ENCODE measurements around the gene APBB1.

The APBB1 gene

GRCh38 chr11:6377902-6378639 lies 40.8 kb downstream of the APBB1 start:
- Histone ChIP-seq H3K27me3 (ENCODE audit: control insufficient read depth in 2 of 2, insufficient read depth in 2 of 2, low read length in 2 of 2) (no peaks in the 10 kb centered on the region), H3K9ac (ENCODE audit: low read depth in 1 of 2, low read length in 2 of 2) (no peak overlapping the region), H3K4me3 (ENCODE audit: low read length in 2 of 2) (no peak overlapping the region), H3K9me3 (ENCODE audit: control insufficient read depth in 2 of 2, low read length in 2 of 2) (no peaks in the 10 kb centered on the region), H3K4me1 (ENCODE audit: control insufficient read depth in 2 of 2, insufficient read depth in 2 of 2, low read length in 2 of 2) (peaks cover 2 to 4% of the 10 kb centered on the region in 2 donors), H3K27ac (ENCODE audit: low read depth in 2 of 2, low read length in 2 of 2) (no peak overlapping the region), H3K36me3 (ENCODE audit: control insufficient read depth in 2 of 2, insufficient read depth in 2 of 2, low read length in 2 of 2) (no peaks in the 10 kb centered on the region)

DNA sequence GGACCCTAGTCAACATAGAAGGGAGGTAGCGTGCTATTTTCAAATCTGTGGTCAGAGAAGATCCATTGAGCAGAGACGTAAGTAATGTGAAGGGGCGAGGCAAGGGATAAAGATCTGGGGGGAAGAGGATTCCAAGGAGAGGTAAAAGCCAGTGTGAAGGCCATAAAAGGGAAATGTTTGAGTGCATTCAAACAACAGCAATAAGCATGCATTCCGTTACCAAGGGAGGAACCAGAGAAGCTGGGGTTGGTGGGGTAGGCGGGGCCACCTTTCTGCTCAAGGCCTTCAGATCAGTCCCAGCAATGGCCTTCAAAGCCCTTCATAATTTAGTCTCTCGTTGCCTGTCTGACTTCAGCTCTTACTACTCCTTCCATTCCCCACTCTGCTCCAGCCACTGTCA lies 47.1 kb downstream of the APBB1 start:
- Histone ChIP-seq H3K36me3 (ENCODE audit: control insufficient read depth in 2 of 2, insufficient read depth in 2 of 2, low read length in 2 of 2) (no peaks in the 10 kb centered on the region), H3K9me3 (ENCODE audit: control insufficient read depth in 2 of 2, low read length in 2 of 2) (no peaks in the 10 kb centered on the region), H3K4me1 (ENCODE audit: control insufficient read depth in 2 of 2, insufficient read depth in 2 of 2, low read length in 2 of 2) (no peaks in the 10 kb centered on the region), H3K4me3 (ENCODE audit: low read length in 2 of 2) (no peak overlapping the region), H3K9ac (ENCODE audit: low read depth in 1 of 2, low read length in 2 of 2) (no peak overlapping the region), H3K27me3 (ENCODE audit: control insufficient read depth in 2 of 2, insufficient read depth in 2 of 2, low read length in 2 of 2) (no peaks in the 10 kb centered on the region), H3K27ac (ENCODE audit: low read depth in 2 of 2, low read length in 2 of 2) (no peak overlapping the region)

DNA sequence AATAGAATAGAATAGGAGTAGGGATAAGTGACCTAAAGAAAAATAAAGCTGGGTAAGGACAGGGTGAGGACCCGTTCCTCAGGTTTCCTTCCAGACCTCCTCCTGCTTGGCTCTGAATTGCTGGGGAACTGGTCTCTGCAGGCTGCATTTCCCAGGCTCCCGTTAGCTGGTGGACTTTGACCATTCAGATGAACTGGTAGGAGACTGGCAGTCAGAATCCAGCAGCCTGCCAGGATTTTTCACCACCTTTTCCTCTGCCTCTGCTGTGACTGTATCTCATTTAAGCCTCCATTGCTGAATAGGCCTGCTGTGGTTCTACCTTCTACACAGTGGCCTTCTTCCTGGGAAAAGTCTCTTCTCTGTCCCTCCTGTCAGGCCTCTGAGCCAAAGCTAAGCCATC lies 53.2 kb downstream of the APBB1 start:
- H3K4me3 ChIP-seq (ENCODE audit: low read length in 2 of 2) = no peak overlapping the region
- no peaks in the 10 kb centered on the region for H3K4me1 ChIP-seq (ENCODE audit: control insufficient read depth in 2 of 2, insufficient read depth in 2 of 2, low read length in 2 of 2)
- H3K36me3 ChIP-seq (ENCODE audit: control insufficient read depth in 2 of 2, insufficient read depth in 2 of 2, low read length in 2 of 2) = no peaks in the 10 kb centered on the region
- H3K9ac ChIP-seq (ENCODE audit: low read depth in 1 of 2, low read length in 2 of 2) = no peak overlapping the region
- no peaks in the 10 kb centered on the region for H3K9me3 ChIP-seq (ENCODE audit: control insufficient read depth in 2 of 2, low read length in 2 of 2)
- H3K27me3 ChIP-seq (ENCODE audit: control insufficient read depth in 2 of 2, insufficient read depth in 2 of 2, low read length in 2 of 2) = no peaks in the 10 kb centered on the region
- H3K27ac ChIP-seq (ENCODE audit: low read depth in 2 of 2, low read length in 2 of 2) = no peak overlapping the region

- H3K9ac ChIP-seq (ENCODE audit: low read depth in 1 of 2, low read length in 2 of 2) = no peak overlapping the region
- no peak overlapping the region for H3K27ac ChIP-seq (ENCODE audit: low read depth in 2 of 2, low read length in 2 of 2)
- no peaks in the 10 kb centered on the region for H3K27me3 ChIP-seq (ENCODE audit: control insufficient read depth in 2 of 2, insufficient read depth in 2 of 2, low read length in 2 of 2)
- no peaks in the 10 kb centered on the region for H3K9me3 ChIP-seq (ENCODE audit: control insufficient read depth in 2 of 2, low read length in 2 of 2)
- no peak overlapping the region for H3K4me3 ChIP-seq (ENCODE audit: low read length in 2 of 2)
- no peaks in the 10 kb centered on the region for H3K36me3 ChIP-seq (ENCODE audit: control insufficient read depth in 2 of 2, insufficient read depth in 2 of 2, low read length in 2 of 2)
- no peaks in the 10 kb centered on the region for H3K4me1 ChIP-seq (ENCODE audit: control insufficient read depth in 2 of 2, insufficient read depth in 2 of 2, low read length in 2 of 2)
These were observed 55.8 kb downstream of the APBB1 start for GRCh38 chr11:6362873-6363678.

GRCh38 chr11:6362185-6362872 lies 56.6 kb downstream of the APBB1 start:
- H3K9ac ChIP-seq (ENCODE audit: low read depth in 1 of 2, low read length in 2 of 2) = no peak overlapping the region
- H3K27ac ChIP-seq (ENCODE audit: low read depth in 2 of 2, low read length in 2 of 2) = no peak overlapping the region
- no peaks in the 10 kb centered on the region for H3K27me3 ChIP-seq (ENCODE audit: control insufficient read depth in 2 of 2, insufficient read depth in 2 of 2, low read length in 2 of 2)
- H3K4me1 ChIP-seq (ENCODE audit: control insufficient read depth in 2 of 2, insufficient read depth in 2 of 2, low read length in 2 of 2) = no peaks in the 10 kb centered on the region
- no peaks in the 10 kb centered on the region for H3K36me3 ChIP-seq (ENCODE audit: control insufficient read depth in 2 of 2, insufficient read depth in 2 of 2, low read length in 2 of 2)
- H3K9me3 ChIP-seq (ENCODE audit: control insufficient read depth in 2 of 2, low read length in 2 of 2) = no peaks in the 10 kb centered on the region
- no peak overlapping the region for H3K4me3 ChIP-seq (ENCODE audit: low read length in 2 of 2)

GRCh38 chr11:6360183-6360582 lies 58.7 kb downstream of the APBB1 start:
- H3K9me3 ChIP-seq (ENCODE audit: control insufficient read depth in 2 of 2, low read length in 2 of 2) = no peaks in the 10 kb centered on the region
- no peak overlapping the region for H3K4me3 ChIP-seq (ENCODE audit: low read length in 2 of 2)
- no peak overlapping the region for H3K27ac ChIP-seq (ENCODE audit: low read depth in 2 of 2, low read length in 2 of 2)
- no peaks in the 10 kb centered on the region for H3K36me3 ChIP-seq (ENCODE audit: control insufficient read depth in 2 of 2, insufficient read depth in 2 of 2, low read length in 2 of 2)
- H3K9ac ChIP-seq (ENCODE audit: low read depth in 1 of 2, low read length in 2 of 2) = no peak overlapping the region
- no peaks in the 10 kb centered on the region for H3K27me3 ChIP-seq (ENCODE audit: control insufficient read depth in 2 of 2, insufficient read depth in 2 of 2, low read length in 2 of 2)
- no peaks in the 10 kb centered on the region for H3K4me1 ChIP-seq (ENCODE audit: control insufficient read depth in 2 of 2, insufficient read depth in 2 of 2, low read length in 2 of 2)

DNA sequence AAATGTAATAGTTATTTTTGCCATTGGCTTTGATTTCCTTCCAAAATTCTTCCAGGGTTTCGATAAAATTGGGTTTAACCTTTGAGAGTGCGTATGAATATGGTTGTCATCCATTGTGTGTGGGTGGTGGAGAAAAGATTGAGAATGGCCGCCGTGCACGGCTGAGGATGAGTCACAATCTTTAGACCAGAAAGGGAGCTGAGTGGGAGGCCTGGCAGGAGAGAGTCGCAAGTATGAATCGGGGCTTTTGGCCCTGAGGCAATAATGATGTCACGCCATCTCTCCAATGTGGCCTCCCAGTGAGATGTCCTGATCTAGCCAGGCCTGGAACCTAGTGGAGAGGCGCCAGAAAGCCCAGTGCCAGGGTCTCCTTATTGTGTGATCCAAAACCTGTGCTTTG lies 61.7 kb downstream of the APBB1 start:
- Histone ChIP-seq H3K27me3 (ENCODE audit: control insufficient read depth in 2 of 2, insufficient read depth in 2 of 2, low read length in 2 of 2) (no peaks in the 10 kb centered on the region), H3K4me1 (ENCODE audit: control insufficient read depth in 2 of 2, insufficient read depth in 2 of 2, low read length in 2 of 2) (no peaks in the 10 kb centered on the region), H3K36me3 (ENCODE audit: control insufficient read depth in 2 of 2, insufficient read depth in 2 of 2, low read length in 2 of 2) (no peaks in the 10 kb centered on the region), H3K4me3 (ENCODE audit: low read length in 2 of 2) (no peak overlapping the region), H3K27ac (ENCODE audit: low read depth in 2 of 2, low read length in 2 of 2) (no peak overlapping the region), H3K9ac (ENCODE audit: low read depth in 1 of 2, low read length in 2 of 2) (no peak overlapping the region), H3K9me3 (ENCODE audit: control insufficient read depth in 2 of 2, low read length in 2 of 2) (no peaks in the 10 kb centered on the region)

DNA sequence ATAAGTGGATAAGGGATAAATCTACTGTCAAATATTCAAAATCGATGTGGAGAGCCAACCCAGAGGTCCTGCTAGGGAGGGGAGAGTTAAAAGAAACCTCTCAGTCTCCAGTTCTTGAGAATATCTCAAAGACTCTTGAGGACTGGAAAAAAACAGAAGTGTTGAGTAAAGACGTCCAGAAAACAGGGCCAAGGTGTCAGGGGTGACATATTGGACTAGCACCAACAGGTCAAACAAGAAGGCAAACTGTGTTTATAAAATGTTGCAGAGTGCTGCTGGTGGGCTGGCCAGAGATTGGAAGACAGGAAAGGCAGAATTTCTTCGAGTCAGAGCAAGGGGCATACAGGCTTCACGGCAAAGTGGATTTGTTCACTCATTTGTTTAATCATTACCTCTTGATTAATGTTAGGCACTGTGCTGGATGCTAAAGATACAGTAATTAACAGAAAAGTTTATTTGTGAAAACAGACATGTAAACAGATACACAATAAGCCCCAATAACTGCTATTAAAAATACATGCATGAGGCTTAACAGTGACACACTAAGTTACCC lies 62.3 kb downstream of the APBB1 start:
- no peaks in the 10 kb centered on the region for H3K36me3 ChIP-seq (ENCODE audit: control insufficient read depth in 2 of 2, insufficient read depth in 2 of 2, low read length in 2 of 2)
- H3K4me1 ChIP-seq (ENCODE audit: control insufficient read depth in 2 of 2, insufficient read depth in 2 of 2, low read length in 2 of 2) = no peaks in the 10 kb centered on the region
- no peak overlapping the region for H3K27ac ChIP-seq (ENCODE audit: low read depth in 2 of 2, low read length in 2 of 2)
- no peak overlapping the region for H3K4me3 ChIP-seq (ENCODE audit: low read length in 2 of 2)
- no peaks in the 10 kb centered on the region for H3K9me3 ChIP-seq (ENCODE audit: control insufficient read depth in 2 of 2, low read length in 2 of 2)
- H3K27me3 ChIP-seq (ENCODE audit: control insufficient read depth in 2 of 2, insufficient read depth in 2 of 2, low read length in 2 of 2) = no peaks in the 10 kb centered on the region
- H3K9ac ChIP-seq (ENCODE audit: low read depth in 1 of 2, low read length in 2 of 2) = no peak overlapping the region

DNA sequence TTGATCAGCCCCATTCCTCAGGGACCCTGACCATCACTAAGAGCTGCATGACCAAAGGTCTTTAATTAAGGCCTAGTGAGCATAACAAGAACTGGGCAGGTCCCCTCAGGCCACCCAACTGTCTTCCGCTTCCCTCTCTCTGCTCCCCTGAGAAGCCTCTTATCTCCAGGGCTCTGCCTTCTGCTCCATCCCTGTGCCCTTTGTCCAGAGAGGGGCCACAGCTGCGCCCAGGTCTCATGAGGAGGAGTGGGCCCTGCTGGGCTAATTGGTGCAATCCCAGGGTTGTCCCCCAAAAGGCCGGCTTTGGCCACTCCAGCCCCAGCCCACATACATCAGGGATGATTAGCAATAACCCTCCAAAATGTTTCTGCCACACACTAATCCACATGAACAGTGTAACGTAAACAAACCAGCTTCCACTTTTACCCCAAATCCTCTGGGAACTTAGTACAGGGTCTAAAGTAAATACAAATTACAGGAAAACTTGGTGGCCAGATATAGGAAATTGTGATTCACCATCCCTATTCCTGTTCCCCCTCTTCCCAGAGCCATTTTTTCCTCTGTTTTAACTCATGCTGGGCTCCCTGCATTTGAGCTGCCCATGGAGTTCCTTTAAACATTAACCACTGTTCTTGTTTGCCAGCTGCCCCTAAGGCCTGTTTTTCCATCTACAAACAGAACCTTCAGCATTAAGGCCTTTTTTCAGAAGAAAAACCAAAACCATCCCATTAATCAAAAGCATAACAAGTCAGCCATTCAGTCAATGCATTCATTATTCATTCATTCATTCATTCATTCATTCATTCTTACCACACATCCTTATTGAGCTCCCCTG lies 64.0 kb downstream of the APBB1 start:
- Histone ChIP-seq H3K9ac (ENCODE audit: low read depth in 1 of 2, low read length in 2 of 2) (no peak overlapping the region), H3K9me3 (ENCODE audit: control insufficient read depth in 2 of 2, low read length in 2 of 2) (no peaks in the 10 kb centered on the region), H3K4me1 (ENCODE audit: control insufficient read depth in 2 of 2, insufficient read depth in 2 of 2, low read length in 2 of 2) (no peaks in the 10 kb centered on the region), H3K27ac (ENCODE audit: low read depth in 2 of 2, low read length in 2 of 2) (no peak overlapping the region), H3K4me3 (ENCODE audit: low read length in 2 of 2) (no peak overlapping the region), H3K36me3 (ENCODE audit: control insufficient read depth in 2 of 2, insufficient read depth in 2 of 2, low read length in 2 of 2) (no peaks in the 10 kb centered on the region), H3K27me3 (ENCODE audit: control insufficient read depth in 2 of 2, insufficient read depth in 2 of 2, low read length in 2 of 2) (no peaks in the 10 kb centered on the region)

Measured in mucosa of rectum (tissue), 2 donors.